HG03280 (cell line): ENCODE results near the gene ASAP2.

Experiments
- ATAC-seq: cut with Tn5 transposase; IDR thresholded peaks from one replicate; pipeline ENCODE4 v1.9.1; 2021; ENCODE audit warnings: mild to moderate bottlenecking, moderate library complexity; ENCODE audit not compliant: unreplicated experiment

Gene ASAP2

DNA sequence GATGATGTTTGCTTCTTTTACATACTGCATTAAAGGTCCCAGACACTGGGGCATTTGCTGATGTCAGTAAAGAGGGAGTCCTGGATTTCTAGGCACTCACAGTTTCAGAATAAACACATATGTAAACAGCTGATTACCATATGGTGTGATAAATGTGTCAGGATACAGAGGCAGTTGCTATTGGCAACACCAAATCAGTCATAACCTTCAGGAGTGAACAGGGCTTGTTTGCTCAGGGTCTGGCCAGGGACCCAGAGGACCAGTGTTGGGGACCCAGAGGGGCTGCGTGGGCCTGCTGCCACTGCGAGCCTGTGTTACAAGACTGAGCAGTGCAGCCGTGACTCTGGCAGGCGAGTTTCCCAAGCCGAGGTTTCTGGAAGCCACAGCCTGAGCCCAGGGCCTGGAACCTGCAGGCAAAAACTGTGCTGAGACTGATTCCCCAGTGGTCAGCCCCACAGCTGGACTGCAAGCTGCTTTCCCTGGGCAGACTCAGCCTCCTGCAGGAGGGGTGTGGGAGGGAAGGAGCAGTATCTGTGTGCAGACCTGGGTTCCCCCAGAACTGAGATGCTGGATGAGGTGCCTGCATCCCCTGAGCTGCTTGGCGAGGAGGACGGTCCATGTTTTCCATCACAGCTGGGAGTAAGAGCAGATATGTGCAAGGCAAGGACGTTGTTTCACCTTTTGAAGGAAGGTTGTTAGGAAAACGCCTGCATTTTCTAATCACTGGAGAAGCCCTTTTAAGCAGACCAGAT, 23.6 kb downstream of the ASAP2 start:
- no peak for ATAC-seq

DNA sequence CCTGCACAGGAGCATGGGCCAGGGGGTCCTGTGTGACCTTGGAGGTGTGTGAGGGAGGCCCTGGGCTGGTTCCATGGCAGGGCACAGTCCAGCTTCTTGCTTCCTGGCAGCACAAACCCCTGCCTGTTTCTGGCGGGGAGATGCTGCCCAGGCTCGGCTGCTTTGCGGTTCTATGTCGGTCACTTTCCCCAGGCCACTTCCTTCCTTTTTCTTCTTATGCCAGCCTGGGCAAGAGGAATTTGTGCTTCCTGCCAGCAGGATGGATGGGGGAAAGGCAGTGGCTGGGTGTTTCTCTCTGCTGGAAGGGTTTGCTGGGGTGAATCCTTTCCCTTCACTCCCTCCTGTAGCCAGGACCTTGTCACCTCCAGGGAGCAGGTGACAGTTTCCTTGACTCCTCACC, 24.3 kb downstream of the ASAP2 start:
- ATAC-seq: no peak

DNA sequence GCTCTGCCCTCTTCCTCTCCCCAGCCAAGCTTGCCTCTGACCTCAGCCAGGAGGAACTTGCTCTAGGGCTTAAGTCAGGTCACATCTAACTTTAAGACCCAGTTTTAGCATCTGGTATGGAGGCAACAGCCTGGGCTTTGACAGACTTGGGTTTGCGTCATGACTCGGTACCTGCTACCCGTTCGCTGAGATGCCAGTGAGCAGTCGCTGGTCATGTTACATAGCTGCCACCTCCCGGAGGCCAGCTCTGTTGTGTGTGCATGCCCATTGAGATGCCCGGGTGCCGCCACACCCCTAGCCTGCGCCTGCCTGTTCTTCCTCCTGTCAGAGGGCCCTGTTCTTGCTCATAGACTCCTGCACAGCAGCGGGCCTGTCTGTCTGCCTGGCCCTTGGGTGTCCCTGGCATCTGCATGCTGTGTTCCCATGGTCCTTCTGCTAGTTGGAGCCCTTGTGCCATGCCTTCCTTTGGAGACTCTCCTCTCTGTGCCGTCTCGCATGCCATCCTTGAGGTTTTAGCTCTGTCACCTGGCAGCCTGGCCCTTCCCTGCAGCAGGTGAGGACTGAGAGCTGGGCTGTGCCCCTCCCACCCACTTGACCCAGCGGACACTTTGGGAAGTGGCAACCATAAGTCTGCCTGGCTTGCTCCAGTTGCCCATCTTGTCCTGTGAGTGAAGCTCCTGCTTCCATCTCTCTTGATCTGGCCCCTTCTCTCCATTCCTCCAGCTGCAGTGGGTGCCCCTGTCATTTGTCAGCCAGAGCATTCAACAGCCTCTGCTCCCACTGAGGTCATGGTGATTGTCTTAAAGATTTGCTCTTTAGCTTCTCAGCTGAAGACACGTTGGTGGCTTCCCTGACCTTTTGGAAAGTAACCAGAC, 24.9 kb downstream of the ASAP2 start:
- ATAC-seq: no peak

DNA sequence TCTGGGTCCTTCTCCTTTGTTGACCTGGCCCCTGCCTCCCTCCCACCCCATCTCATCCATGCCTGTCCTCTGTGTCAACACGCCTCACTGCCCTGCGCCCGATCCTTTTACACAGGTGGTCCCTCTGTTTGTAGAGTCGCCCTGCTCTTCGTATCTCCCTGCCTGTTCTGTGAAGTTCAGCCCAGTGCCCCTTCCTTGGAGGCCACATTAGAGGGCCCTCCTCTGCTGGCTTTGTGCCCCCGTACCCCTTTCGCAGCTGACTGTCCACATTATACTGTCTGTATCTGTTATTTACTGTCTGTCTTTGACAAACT, 25.5 kb downstream of the ASAP2 start:
- ATAC-seq: no peak

DNA sequence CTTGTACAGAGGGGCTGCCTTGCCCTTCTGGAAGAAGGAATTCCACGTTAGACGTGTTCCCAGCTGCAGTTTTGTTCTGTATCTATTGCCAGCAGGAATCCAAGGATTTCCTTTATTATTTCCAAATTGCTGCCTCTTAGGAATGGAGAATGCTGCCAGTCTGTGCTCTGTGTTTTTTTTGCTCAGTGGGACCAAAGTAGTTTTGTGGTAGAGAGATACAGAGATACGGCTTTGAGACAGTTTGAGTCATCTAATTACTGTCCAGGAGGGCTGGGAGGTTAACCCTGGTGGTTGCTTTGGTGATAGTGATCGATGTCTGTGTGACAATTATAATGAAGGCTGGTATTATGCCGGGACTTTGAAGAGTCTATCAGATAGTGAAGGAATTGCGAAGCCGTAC, 26.3 kb downstream of the ASAP2 start:
- no peak for ATAC-seq

DNA sequence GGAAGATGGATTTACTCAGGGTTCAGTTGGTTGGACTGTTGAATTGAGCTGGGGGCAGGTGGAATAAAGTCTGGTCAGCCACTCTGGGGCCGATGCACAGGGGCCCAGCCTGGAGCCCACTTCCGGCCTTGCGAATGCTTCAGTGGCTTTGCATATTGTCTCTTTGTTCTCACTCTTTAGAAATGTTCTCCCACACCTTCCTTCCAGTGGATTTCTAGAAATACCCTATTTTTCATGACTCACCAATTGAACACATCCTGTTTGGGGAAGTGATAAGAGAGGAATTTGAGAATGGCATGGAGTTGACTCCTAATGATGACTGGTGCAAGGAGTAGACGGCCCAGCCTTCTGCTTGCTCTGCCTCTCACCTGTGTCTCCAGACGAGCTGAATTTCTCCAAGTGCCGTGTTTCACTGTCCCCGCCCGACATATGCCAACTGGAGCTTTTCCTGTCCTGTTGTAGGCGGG, 28.1 kb downstream of the ASAP2 start:
- ATAC-seq: no peak

DNA sequence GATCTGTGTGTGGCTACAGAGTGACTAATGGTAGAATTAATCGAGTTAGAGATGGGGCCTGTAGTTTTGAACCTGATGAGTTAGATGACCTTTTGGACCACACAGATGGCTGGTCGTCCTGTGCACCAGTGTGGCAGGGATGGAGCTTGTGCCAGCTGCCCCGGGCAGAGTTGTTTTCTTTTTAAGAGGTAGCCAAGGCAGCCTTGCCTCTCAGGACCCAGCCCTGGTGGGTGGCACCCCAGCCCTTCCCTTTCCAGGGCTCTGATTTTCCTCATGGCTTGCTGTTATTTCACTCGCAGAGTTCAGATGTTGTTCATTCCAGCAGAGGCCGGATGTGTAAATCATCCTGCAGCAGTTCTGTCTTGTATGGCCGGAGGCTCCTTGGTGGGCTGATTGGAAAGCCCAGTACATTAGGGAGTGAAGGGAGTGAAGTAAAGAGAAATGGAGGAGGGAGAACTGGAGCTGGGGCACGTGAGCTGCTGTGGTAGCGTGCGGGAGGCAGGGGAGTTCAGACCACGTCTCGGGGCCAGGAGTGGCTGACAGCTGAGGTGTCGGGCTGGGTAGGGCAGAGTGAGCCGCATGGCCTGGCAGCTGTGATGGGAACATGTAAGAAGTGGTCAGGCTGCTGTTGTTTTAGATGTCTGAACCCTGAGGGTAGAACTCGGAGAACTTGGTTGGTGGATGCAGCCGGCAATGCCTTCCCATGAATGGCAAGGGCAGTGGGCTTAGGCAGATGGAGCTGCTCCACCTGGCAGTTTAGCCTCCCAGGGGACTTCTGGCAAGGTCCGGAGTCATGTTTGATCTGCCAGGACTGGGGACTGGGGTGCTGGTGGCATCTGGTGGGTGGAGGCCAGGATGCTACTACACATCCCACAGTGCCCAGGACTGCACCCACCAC, 28.8 kb downstream of the ASAP2 start:
- ATAC-seq: no peak

DNA sequence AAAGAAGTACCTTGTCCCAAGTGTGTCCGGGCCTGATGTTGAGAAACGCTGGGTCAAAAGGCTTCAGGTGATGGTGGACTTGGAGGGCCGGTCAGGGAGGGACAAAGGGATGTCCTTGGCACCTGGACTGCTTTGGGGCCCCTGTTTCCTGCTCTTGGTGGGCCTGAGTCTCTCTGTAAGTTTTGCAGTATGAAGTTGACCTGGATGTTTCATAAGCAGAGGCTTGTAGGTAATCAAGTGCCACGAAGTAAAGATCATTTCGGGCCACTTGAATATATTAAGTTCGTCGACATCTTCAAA, 29.4 kb downstream of the ASAP2 start:
- ATAC-seq: no peak

DNA sequence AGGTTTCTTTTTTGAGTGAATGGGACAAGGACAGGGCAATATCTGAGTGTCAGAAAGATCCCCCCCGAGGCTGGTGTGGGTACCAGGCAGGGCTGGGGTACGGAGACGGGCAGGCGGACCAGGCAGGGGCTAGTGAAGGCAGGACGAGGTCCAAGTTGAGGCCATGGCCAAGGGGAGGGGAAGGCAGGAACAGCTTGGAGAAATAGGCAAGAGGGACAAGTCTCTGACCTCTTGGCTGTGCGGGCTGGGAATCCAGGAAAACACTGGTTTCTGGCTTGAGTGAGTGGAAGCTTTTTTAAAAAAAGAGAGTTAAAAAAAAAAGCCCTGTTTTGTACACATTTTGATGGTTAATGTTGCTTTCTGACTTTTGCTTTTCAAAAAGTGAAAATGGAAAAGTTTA, 30.3 kb downstream of the ASAP2 start:
- ATAC-seq: no peak

DNA sequence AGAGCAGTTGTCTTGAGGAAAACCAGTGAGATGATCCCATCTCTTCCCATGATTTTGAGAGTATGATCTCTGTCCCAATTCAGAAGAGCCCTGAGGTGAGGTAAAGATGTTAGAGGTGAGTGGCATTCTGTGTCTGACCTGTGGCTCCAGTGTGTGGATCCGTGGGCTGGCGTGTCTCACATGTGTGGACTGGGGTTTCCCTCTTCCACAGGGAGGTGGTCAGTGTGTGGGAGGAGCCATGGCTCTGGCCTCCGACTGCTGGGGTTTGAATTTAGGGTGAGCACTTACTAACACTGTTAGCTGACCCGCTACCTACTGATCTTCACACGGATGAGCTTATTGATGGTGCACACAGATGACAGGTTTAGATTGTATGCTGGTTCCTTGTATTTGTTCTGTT, 31.2 kb downstream of the ASAP2 start:
- no peak for ATAC-seq

DNA sequence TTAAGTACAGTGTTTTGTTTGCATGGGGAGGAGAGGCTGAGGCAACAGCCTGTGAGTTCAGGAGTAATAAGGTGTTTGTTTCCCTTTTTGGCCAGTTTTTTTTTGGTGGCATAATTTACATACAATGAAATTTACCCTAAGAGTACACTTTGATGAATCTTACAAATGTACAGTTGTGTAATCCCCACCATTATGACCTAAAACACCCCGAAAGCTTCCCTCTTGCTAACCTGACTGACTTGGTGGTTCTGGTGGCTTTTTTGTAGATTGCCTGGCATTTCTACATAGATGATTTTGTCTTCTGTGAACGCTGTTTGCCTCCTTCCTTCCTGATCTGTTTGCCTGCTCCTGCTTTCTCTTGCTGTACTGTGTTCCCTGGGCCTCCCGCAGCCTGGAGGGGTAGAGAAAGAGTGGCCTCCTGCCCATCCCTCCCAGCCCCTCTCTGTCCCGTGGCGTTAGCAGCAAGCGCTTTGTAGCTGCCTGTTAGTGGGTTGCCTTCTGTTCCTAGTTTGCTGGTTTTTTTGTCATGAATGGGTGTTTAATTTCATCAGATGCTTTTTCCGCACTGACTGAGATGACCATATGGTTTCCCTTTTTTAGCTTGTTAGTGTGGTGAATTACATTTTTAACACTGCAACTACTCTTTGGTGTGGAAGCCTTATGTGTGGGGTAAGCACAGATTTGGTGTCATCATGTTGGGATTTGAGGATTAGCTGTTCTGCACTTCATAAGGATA, 32.1 kb downstream of the ASAP2 start:
- no peak for ATAC-seq

DNA sequence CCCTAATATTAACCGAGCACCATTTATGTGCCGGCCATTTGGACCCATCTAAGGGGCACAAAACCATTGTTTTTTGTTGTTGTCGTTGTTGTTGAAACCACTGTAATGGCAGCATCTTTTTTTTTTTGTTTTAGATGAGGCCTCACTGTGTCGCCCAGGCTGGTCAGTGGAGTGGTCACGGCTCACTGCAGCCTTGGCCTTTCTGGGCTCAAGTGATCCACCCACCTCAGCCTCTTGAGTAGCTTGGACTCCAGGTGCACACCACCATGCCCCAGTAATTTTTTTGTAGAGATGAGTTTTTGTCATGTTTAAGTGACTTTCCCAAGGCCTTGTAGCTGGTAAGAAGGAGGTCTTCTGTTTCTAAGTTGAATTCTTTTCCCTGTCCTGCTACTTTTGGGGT, 33.0 kb downstream of the ASAP2 start:
- ATAC-seq: no peak

DNA sequence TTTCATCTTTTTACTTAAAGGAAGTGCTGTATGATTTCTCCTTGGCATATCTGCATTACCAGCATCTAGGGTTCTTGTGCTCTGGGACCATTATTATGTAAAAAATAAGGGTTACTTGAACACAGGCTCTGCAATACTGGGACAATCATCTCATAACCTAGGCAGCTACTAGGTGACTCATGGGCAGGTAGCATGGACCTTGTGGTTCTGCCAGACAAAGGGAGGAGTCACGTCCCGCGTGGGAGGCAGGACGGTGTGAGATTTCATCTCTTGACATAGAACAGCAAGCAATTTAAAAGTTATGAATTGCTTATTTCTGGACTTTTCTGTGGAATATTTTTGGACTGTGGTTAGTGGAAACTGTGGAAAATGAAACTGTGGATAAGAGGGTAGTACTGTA, 34.1 kb downstream of the ASAP2 start:
- no peak for ATAC-seq

DNA sequence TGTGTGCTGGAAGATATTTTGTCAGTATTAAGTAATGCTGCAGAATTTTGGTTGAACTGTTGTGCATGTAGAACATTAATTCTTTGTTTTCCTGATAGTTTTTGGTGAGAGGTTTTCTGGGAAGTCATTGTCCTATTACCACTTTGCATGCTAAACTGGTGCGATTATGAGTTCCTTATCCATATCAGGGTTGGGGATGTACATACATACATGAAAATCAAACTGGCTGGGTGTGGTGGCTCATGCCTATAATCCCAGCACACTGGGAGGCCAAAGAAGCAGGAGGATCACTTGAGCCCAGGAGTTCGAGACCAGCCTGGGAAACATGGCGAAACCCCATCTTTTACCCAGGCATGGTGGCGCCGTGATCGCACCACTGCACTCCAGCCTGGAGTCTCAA, 34.6 kb downstream of the ASAP2 start:
- ATAC-seq: no peak

DNA sequence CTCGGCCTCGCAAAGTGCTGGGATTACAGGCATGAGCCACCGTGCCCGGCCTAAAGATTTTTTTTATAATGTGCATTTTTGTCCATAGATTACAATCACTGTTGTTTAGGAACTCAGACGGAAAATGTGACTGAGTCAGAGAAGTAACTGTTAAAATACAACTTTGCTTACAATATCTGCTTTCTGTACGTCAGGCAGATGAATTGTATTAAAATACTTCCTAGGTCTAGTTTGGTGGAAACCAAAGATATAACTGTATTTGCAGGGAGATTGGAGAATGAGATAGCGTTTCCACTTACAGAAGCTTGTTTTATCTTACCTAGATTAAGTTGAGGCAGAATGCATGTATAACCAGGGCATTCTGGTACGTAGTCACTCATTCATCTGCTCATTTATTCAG, 36.7 kb downstream of the ASAP2 start:
- ATAC-seq: no peak

DNA sequence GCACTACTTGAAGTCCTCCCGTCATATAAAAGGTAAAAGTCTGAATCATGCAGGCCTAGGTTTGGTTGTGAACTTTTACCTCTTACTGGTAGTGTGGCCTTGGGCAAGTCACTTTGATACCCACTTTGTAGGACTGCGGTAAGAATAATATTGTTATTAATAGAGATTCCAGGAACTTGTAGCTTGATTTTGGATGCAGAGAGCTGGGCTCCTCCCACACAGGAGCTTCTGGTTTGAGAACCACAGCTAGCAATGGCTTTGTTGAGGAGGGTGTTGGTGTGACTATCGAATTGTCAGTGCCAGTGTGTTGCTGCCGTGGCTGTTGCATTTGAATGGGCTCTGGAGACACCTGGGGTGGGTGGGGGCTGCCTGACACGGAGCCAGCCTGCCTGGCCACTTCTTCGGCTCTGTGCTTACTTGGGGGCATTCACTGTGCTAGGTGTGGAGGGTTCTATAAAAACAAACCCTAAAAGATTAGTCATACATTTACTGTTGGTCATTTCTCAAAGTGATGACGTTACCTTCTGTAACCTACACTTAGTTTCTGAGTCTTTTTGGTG, 38.5 kb downstream of the ASAP2 start:
- no peak for ATAC-seq

DNA sequence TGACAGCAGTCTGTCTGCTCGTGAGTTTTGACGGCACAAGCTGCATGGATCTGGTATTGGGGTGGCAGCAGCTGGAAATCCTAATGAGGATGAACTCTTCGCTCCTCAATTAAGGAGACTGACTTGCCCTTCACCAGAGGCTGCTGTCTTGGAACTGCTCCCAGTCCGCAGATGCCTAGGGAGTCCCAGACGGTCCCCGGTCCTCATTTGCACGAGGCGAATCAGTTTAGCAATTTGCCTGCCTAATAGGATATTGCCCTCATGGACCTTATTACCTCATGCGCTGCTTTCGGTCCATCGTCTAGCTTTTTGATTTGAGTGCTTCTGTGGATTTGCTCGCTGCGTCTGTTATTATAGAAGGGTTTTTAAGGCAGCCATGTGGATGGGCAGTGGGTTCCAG, 40.6 kb downstream of the ASAP2 start:
- ATAC-seq: no peak

DNA sequence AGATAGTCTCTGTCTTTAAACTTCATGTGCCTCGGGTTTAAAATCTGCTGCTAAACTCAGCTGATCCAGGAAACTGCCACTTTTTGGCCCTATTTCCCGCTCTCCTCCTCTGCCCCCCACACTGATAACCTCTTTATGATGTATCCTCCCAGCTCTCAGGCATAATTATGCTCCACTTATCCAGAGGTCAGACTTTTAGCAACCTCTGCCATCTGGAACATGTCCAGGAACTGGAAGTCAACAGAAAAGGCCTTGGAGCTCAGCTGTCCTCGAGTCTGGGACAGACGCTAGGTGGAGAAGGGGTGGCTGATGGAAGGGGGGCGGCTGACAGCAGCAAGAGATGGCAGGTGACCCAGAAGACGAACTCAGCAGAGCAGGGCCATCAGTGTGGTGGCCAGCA, 41.2 kb downstream of the ASAP2 start:
- no peak for ATAC-seq

DNA sequence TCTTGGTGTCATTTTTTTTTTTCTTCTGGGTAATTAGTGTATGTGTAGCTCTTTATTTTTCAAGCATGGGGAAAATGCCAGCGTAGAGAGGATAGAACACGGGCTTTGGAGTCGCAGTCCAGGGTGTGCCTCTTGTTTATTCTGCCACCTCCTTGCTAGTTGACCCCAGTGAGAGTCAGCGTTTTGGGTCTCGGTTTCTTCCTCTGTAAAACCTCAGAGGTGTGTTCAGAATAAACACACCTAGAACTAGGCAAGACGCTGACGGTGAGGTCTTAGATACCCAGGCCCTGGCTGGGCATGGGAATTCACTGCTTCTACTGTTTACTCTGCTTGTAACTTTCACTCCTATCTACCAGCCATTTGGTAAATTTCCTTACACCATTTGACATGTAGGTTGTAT, 41.8 kb downstream of the ASAP2 start:
- no peak for ATAC-seq

DNA sequence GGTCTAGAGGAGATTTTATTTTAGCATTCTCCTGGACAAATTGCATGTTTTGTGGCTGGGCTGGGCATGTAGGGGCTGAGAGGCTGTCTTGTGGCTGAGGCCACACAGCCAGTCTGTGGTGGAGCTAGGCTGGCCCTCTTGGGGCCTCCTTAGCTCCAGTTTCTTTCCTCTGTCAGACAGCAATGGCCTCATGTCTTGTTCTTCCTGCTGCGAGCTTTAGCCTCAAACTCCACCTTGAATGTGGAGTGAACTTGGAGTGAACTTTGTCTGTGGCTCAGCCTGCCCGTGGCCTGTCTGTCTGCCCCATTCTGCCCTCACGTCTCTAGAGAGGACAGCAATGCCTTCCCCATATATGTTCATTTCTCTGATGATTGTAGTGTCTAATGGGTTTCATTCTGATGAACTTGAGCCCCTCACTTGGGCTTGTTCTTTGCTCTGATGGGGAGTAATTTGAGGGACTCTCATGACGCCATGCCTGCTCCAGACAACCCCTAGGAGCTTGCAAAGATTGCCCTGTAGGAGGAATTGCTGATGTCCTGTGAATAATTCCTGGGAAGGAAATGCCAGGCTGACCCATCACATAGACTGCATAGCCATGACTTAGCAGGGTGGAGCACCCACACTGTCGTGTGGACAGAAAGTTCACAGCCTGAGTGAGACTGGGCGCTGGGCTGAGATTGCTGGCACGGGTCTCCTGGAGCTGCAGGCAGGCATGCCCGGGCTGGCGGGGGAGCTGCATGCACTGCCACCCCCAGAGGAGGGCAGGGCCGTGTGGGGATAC, 42.6 kb downstream of the ASAP2 start:
- ATAC-seq: no peak
